GM18499 (cell line): ENCODE data around the gene DOCK11.
"Not testable (repeated sequence)": the region's sequence is repeated elsewhere in the genome, so short reads cannot be mapped to it uniquely, and the experiment has no call there.

Experiments
- ATAC-seq: cut with Tn5 transposase; IDR thresholded peaks from one replicate; pipeline ENCODE4 v1.9.1; 2021; ENCODE audit warnings: moderate number of reproducible peaks; ENCODE audit not compliant: insufficient read depth, unreplicated experiment

Gene DOCK11

DNA sequence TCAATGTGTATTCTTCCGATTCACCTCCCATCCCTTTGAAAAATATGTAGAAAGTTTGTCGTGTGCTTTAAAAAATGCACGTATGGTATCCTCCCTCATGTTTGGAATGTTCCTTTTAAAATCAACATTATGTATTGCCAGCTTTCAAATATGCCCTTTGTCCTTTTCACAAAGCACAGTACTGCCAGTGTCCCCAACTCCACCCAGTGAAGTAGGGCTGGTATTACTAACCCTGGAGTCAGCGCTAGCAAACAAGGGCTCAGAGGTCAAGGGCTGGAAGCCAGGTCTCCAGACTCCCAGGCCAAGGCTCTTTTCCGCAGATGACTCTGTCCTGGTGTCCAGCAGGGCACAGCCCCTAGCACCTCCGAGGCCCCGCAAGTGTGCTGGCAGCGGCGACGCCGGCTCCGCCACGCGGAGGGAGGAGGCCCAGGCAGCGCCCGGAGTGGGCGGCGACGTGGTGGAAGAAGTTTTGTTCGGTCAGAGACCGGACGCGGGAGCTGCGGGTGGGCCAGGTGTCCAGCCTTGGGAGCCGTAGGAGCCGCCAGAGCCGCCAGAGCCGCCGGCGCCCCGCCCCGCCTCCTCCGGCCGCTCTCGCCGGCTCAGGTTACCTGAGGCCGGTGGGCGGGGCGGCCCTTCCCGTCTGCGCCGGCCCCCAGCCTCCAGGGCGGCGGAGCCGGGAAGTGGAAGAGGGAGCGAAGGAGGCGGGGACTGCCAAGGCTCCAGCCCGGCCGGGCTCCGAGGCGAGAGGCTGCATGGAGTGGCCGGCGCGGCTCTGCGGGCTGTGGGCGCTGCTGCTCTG, 231.5 kb downstream of the DOCK11 start, which contains the start of gene IL13RA1:
IL13RA1 (plus strand) TSS at position 720 of the 799 bp plus-strand sequence; CDS start at position 753, 33 bp downstream.
- ATAC-seq, result no peak

GRCh38 chrX:118727686-118728339, 232.2 kb downstream of the DOCK11 start:
- no peak for ATAC-seq

DNA sequence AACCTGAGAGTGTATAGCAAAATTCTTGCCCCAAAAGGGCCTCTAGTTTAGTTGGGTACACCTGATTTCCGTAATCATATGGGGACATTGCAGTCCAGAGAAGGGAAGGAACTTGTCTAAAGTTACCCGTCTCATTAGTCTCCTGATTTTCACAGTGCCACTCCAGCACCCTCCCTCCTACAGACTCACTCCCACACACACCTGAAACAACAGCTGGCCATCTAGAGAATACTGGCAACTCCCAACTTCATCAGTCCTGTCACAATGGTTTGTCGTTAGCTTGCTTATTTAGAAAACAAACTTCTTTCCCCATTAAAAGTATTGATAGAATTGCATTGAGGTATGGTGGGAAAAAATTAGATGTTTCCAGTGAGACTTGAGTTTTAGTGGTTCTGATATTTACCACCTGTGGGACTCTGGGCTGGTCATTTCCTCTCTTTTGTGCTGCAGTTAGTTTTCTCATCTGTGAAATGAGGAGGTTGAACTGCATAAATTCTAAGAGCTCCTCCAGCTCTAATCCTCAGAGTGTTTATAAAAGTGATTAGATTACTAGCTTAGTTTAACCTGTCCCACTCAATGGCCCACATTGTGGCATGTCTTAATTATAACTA, 233.5 kb downstream of the DOCK11 start:
- ATAC-seq, result no peak

GRCh38 chrX:118730500-118731247, 235.1 kb downstream of the DOCK11 start:
- no peak for ATAC-seq

GRCh38 chrX:118732551-118732950, 236.9 kb downstream of the DOCK11 start:
- not testable (repeated sequence) for ATAC-seq

GRCh38 chrX:118734909-118735308, 239.3 kb downstream of the DOCK11 start:
- no peak for ATAC-seq
